ENCODE measurements around the gene MPC1.
"Not testable (repeated sequence)": the region's sequence is repeated elsewhere in the genome, so short reads cannot be mapped to it uniquely, and the experiment has no call there.

The MPC1 gene

DNA sequence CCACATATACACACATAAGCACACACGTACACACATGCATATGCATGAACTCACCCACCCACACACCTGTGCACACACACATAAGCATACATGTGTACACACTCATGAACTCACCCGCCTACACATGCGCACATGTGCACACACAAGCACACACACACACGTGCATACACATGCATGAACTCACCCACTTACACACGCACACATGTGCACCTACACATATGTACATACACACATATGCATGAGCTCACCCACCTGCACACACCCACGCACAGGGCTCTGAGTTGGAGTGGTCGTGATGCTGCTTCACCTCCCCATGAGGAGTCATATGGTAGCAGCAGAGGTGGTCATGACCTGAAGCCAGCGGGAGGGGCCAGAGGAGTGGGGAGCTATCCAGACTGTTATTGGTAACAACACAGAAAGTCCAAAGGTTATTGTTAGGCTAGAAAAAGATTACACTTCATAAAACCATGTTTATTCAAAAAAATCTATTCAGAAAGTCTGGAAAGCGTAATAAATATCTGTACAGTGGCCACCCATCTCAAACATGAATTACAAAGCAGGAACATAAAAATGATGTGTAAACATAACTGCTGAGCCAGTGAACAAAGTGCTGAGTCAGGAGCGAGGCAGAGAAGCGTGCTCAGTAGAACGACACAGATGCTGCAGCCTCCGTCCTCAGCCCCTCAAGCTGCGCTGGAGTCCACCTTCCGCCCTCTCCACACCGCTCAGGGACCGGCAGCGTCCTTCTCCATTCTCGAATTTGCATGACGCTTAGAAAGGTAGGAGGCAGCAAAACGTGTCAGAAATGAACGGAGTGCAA, 26.4 kb upstream of the MPC1 start:
- no peak for DNase-seq (ENCODE audit: low read depth)
- H3K4me3 ChIP-seq (ENCODE audit: low read length), result no peak overlapping the region
- TF ChIP-seq, protein P1, sequence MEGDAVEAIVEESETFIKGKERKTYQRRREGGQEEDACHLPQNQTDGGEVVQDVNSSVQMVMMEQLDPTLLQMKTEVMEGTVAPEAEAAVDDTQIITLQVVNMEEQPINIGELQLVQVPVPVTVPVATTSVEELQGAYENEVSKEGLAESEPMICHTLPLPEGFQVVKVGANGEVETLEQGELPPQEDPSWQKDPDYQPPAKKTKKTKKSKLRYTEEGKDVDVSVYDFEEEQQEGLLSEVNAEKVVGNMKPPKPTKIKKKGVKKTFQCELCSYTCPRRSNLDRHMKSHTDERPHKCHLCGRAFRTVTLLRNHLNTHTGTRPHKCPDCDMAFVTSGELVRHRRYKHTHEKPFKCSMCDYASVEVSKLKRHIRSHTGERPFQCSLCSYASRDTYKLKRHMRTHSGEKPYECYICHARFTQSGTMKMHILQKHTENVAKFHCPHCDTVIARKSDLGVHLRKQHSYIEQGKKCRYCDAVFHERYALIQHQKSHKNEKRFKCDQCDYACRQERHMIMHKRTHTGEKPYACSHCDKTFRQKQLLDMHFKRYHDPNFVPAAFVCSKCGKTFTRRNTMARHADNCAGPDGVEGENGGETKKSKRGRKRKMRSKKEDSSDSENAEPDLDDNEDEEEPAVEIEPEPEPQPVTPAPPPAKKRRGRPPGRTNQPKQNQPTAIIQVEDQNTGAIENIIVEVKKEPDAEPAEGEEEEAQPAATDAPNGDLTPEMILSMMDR (conservative IDR thresholded peaks at IDR 0.05; ENCODE audit: low read depth, low read length), result no peak

DNA sequence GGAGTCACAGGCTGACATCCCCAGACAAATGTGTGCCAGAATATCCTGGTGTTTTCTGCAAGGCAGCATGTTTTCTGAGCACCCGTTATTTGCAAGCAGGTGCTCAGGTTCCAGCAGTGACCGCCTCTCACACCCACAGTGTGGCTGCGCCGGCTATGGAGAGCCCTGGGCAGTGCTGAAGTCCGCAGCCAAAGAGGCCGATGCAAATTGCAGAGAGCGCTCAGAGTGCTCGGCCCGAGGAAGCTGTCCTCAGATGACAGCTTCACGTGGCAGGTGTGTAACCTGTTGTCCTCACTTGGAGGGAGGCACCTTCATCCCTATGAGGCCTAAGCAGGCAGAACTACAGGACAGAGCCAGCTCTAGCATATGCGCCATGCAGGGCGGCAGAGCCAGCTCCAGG, 23.5 kb upstream of the MPC1 start:
- DNase-seq (ENCODE audit: low read depth), result no peak
- H3K4me3 ChIP-seq (ENCODE audit: low read length), result no peak overlapping the region
- TF ChIP-seq, protein P1 (conservative IDR thresholded peaks at IDR 0.05; ENCODE audit: low read depth, low read length), result no peak

- no peak overlapping the region for H3K4me3 ChIP-seq (ENCODE audit: low read length)
- DNase-seq (ENCODE audit: low read depth), result no peak
- TF ChIP-seq, protein P1 (conservative IDR thresholded peaks at IDR 0.05; ENCODE audit: low read depth, low read length), result no peak
These were observed 22.6 kb upstream of the MPC1 start for GRCh38 chr6:166405386-166405785.

DNA sequence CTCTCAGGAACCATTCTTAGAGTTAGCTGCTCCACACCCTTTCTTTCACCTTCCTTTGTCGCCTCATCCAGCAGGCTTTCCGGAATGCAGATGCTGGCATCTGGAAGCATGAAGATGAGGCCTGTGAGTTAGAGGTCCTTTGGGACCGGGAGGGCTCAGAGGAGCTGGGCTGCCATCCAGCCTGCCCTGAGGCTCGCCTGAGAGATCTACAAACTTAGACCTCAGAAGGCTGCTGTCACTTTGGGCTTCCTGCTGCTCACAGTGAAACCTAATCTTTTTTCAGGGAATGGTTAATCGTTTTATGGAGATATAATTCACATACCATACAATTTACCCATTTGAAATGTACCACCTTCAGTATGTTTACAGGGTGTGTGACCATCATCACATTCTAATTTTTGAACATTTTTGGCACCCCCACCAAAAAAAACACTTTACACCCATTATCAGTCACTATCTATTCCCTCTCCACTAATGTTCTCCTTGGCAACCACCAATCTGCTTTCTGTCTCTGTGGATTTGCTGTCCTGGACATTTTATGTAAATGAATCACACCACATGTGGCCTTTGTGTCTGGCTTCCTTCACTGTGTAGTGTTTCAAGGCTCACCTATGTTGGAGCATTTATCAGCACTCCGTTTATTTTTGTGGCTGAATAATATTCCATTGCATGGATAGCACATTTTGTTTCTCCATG, 20.0 kb upstream of the MPC1 start:
- TF ChIP-seq, protein P1 (conservative IDR thresholded peaks at IDR 0.05; ENCODE audit: low read depth, low read length), result no peak
- H3K4me3 ChIP-seq (ENCODE audit: low read length), result no peak overlapping the region
- no peak for DNase-seq (ENCODE audit: low read depth)

- TF ChIP-seq, protein P1 (conservative IDR thresholded peaks at IDR 0.05; ENCODE audit: low read depth, low read length), result peak; percentile 75
- H3K4me3 ChIP-seq (ENCODE audit: low read length), result not testable (repeated sequence)
- DNase-seq (ENCODE audit: low read depth), result peak; percentile 30
These were observed 18.0 kb upstream of the MPC1 start for GRCh38 chr6:166400649-166401250.

DNA sequence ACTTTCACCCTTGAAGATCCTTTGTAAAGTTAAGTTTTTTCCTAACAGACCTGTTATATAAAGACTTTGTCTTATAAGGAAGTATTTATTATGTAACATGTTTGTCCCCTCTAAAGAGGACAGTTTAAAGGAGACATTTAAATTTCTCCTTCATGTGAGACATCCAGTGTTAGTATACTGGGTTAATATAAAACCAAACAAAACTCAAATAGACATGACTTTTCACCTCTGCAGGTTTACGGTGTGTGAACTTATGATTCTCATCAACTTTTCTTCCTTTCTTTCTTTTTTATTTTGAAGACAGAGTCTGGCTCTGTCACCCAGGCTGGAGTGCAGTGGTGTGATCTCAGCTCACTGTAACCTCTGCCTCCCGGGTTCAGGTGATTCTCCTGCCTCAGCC, 17.4 kb upstream of the MPC1 start:
- DNase-seq (ENCODE audit: low read depth), result no peak
- no peak overlapping the region for H3K4me3 ChIP-seq (ENCODE audit: low read length)
- TF ChIP-seq, protein P1 (conservative IDR thresholded peaks at IDR 0.05; ENCODE audit: low read depth, low read length), result no peak

All from retinal pigment epithelial cell (primary cell).